Fibroblast of lung (primary cell): ENCODE results near the gene PNPO. TPM values are rescaled to one million over a fixed set of nuclear protein-coding genes. Genes with fewer than 3 reads are reported as not detected.

ENCODE experiments used
- DNase-seq, 2 donors: peaks; one replicate each; pipeline versions ENCODE4 v3.0.0 to v3.0.0-alpha.2; 2010; ENCODE audit warnings: low read depth in 2 of 2
- H2AFZ ChIP-seq: 2 replicates; pipeline ENCODE4 v1.5.1; 2012; ENCODE audit warnings: low read length, control low read depth, inconsistent platforms
- H3K27ac ChIP-seq: 2 replicates; pipeline ENCODE4 v1.5.1; 2011; ENCODE audit warnings: low read length, control low read depth; ENCODE audit not compliant: insufficient read depth
- H3K27me3 ChIP-seq: 2 replicates; pipeline ENCODE4 v1.5.1; 2011; ENCODE audit warnings: mild to moderate bottlenecking, low read length; ENCODE audit not compliant: control insufficient read depth, insufficient read depth
- H3K36me3 ChIP-seq: 2 replicates; pipeline ENCODE4 v1.5.1; 2011; ENCODE audit warnings: low read length; ENCODE audit not compliant: control insufficient read depth, insufficient read depth
- H3K4me1 ChIP-seq: 2 replicates; pipeline ENCODE4 v1.5.1; 2011; ENCODE audit warnings: low read length; ENCODE audit not compliant: control insufficient read depth, insufficient read depth; ENCODE audit errors: extremely low read depth
- H3K4me2 ChIP-seq: 2 replicates; pipeline ENCODE4 v1.5.1; 2011; ENCODE audit warnings: low read length, control low read depth; ENCODE audit not compliant: insufficient read depth; ENCODE audit errors: extremely low read depth
- H3K4me3 ChIP-seq, 4 experiments: fragments of 200-600 bp in 1 of 4; sonication (generic) in 1 of 4; replicated peaks in 1 of 4; 2 replicates each; pipeline ENCODE4 v1.5.1; 2011 to 2016; ENCODE audit warnings: low read length in 4 of 4, low read depth in 3 of 4, mild to moderate bottlenecking in 3 of 4, control low read depth in 2 of 4, inconsistent platforms in 1 of 4, mixed read lengths in 1 of 4; ENCODE audit not compliant: insufficient read depth in 1 of 4; ENCODE audit errors: control extremely low read depth in 1 of 4
- H3K79me2 ChIP-seq: 2 replicates; pipeline ENCODE4 v1.5.1; 2012; ENCODE audit warnings: mild to moderate bottlenecking, low read length, inconsistent platforms; ENCODE audit not compliant: control insufficient read depth, insufficient read depth
- H3K9ac ChIP-seq: 2 replicates; pipeline ENCODE4 v1.5.1; 2011; ENCODE audit warnings: mild to moderate bottlenecking, low read length, control low read depth; ENCODE audit not compliant: insufficient read depth
- H3K9me3 ChIP-seq: 2 replicates; pipeline ENCODE4 v1.5.1; 2012; ENCODE audit warnings: low read depth, low read length; ENCODE audit not compliant: control insufficient read depth, insufficient read depth
- H4K20me1 ChIP-seq: 2 replicates; pipeline ENCODE4 v1.5.1; 2011; ENCODE audit warnings: low read length; ENCODE audit not compliant: control insufficient read depth, insufficient read depth; ENCODE audit errors: extremely low read depth
- CTCF ChIP-seq, 2 donors: IDR thresholded peaks in 1 of 2; conservative IDR thresholded peaks in 1 of 2; 1 replicate in 1 of 2; 2 replicates in 1 of 2; pipeline ENCODE4 v1.5.1; 2011 to 2012; ENCODE audit warnings: low read length in 2 of 2, control low read depth in 1 of 2, inconsistent platforms in 1 of 2, low read depth in 1 of 2, mild to moderate bottlenecking in 1 of 2
- EZH2 ChIP-seq: IDR thresholded peaks from 2 replicates; pipeline ENCODE4 v1.5.1; 2012; ENCODE audit warnings: low read length, control low read depth, mild to moderate bottlenecking; ENCODE audit errors: missing control alignments
- polyA plus RNA-seq, 2 donors: library from polyadenylated mRNA; depleted of rRNA in 1 of 2; stranded (reverse) in 1 of 2; unstranded in 1 of 2; fragments of >200 nt; gene quantifications; 2 replicates each; pipeline ENCODE4 v1.2.1, GENCODE V29; 2011 to 2012; ENCODE audit warnings: missing spikeins in 1 of 2
- total RNA-seq: library from RNA; depleted of rRNA; stranded (reverse); fragments of >200 nt; gene quantifications from 2 replicates; pipeline ENCODE4 v1.2.1, GENCODE V29; 2014

Gene PNPO
- total and polyA plus RNA-seq, 2 donors (not counting 1 experiment from before 2014, with no cell fraction given), result 25.7 to 26.6 TPM

GRCh38 chr17:47928415-47928814 is 13.0 kb upstream of the PNPO start:
- H3K4me3 ChIP-seq, result no peak overlapping the region
- H3K4me1 ChIP-seq, result no peaks in the 10 kb centered on the region
- no peaks in the 10 kb centered on the region for H4K20me1 ChIP-seq
- H3K36me3 ChIP-seq, result peaks cover 6% of the 10 kb centered on the region
- no peak overlapping the region for H2AFZ ChIP-seq
- H3K27ac ChIP-seq, result no peak overlapping the region
- H3K9me3 ChIP-seq, result no peaks in the 10 kb centered on the region
- H3K9ac ChIP-seq, result no peak overlapping the region
- H3K79me2 ChIP-seq, result no peaks in the 10 kb centered on the region
- no peak overlapping the region for H3K4me2 ChIP-seq
- DNase-seq, result no peak
- no peaks in the 10 kb centered on the region for H3K27me3 ChIP-seq
- TF ChIP-seq CTCF (conservative IDR thresholded peaks at IDR 0.05 in 1 of 2, IDR thresholded peaks at IDR 0.05 in 1 of 2; ENCODE audit: low read depth in 1 of 2, low read length in 2 of 2) (no peak), EZH2 (no peak)

- Histone ChIP-seq H4K20me1 (no peaks in the 10 kb centered on the region), H3K4me2 (no peak overlapping the region), H3K9me3 (no peaks in the 10 kb centered on the region), H3K27me3 (no peaks in the 10 kb centered on the region), H3K4me3 (no peak overlapping the region), H3K4me1 (no peaks in the 10 kb centered on the region), H3K79me2 (no peaks in the 10 kb centered on the region), H3K9ac (no peak overlapping the region), H3K36me3 (peaks cover 6% of the 10 kb centered on the region), H2AFZ (no peak overlapping the region), H3K27ac (no peak overlapping the region)
- TF ChIP-seq EZH2, result no peak
- no peak for TF ChIP-seq CTCF (conservative IDR thresholded peaks at IDR 0.05 in 1 of 2, IDR thresholded peaks at IDR 0.05 in 1 of 2; ENCODE audit: low read depth in 1 of 2, low read length in 2 of 2)
- DNase-seq, result no peak
Observed at GRCh38 chr17:47929218-47930000, 12.0 kb upstream of the PNPO start.

GRCh38 chr17:47931848-47932247 is 9.5 kb upstream of the PNPO start:
- H2AFZ ChIP-seq, result no peak overlapping the region
- no peak overlapping the region for H3K4me3 ChIP-seq
- H3K4me2 ChIP-seq, result no peak overlapping the region
- H3K79me2 ChIP-seq, result no peaks in the 10 kb centered on the region
- no peaks in the 10 kb centered on the region for H3K9me3 ChIP-seq
- peaks cover 2% of the 10 kb centered on the region for H3K36me3 ChIP-seq
- H3K27me3 ChIP-seq, result no peaks in the 10 kb centered on the region
- H3K4me1 ChIP-seq, result peaks cover 5% of the 10 kb centered on the region
- no peak for TF ChIP-seq EZH2
- no peak for TF ChIP-seq CTCF (conservative IDR thresholded peaks at IDR 0.05 in 1 of 2, IDR thresholded peaks at IDR 0.05 in 1 of 2; ENCODE audit: low read depth in 1 of 2, low read length in 2 of 2)
- H3K27ac ChIP-seq, result no peak overlapping the region
- H4K20me1 ChIP-seq, result no peaks in the 10 kb centered on the region
- DNase-seq, result no peak
- no peak overlapping the region for H3K9ac ChIP-seq
